Peyer's patch (tissue), 4 donors: ENCODE results near the gene SLC6A17. TPM values are rescaled to one million over a fixed set of nuclear protein-coding genes. Genes with fewer than 3 reads are reported as not detected.

Experiments used
- DNase-seq, 3 donors: peaks; one replicate each; pipeline ENCODE4 v3.0.0-alpha.2; 2017 to 2019
- H3K27ac ChIP-seq, 4 donors: fragments of 200-600 bp; sonication (generic); one replicate each; pipeline ENCODE4 v1.5.1; 2016 to 2019
- H3K27me3 ChIP-seq, 2 donors: fragments of 200-600 bp; sonication (generic); one replicate each; pipeline ENCODE4 v1.5.1; 2019
- H3K36me3 ChIP-seq, 3 donors: fragments of 200-600 bp; sonication (generic); one replicate each; pipeline ENCODE4 v1.5.1; 2016 to 2019
- H3K4me1 ChIP-seq, 4 donors: fragments of 200-600 bp; sonication (generic); one replicate each; pipeline ENCODE4 v1.5.1; 2016 to 2019
- H3K4me3 ChIP-seq, 4 donors: fragments of 200-600 bp; sonication (generic); 1 replicate in 3 of 4; 2 replicates in 1 of 4; pipeline ENCODE4 v1.5.1; 2016 to 2019; ENCODE audit warnings: mild to moderate bottlenecking in 1 of 4
- H3K9me3 ChIP-seq, 4 donors: fragments of 200-600 bp; sonication (generic); one replicate each; pipeline ENCODE4 v1.5.1; 2016 to 2019; ENCODE audit warnings: mild to moderate bottlenecking in 1 of 4
- POLR2A ChIP-seq, 2 donors: fragments of 450-650 bp; IDR thresholded peaks; one replicate each; pipeline ENCODE4 v1.5.1; 2017; ENCODE audit warnings: antibody characterized with exemption in 2 of 2, mild to moderate bottlenecking in 2 of 2, moderate library complexity in 2 of 2
- total RNA-seq, 4 donors: library from RNA; depleted of rRNA; stranded (reverse); fragments of >200 nt; gene quantifications; one replicate each; pipeline ENCODE4 v1.1.0, GENCODE V29; 2016
- TF ChIP-seq, protein P1 (sequence below), 6 experiments: fragments of 450-650 bp in 4 of 6; fragments of 200-600 bp in 2 of 6; sonication (generic) in 1 of 6; IDR thresholded peaks; one replicate each; pipeline ENCODE4 v1.5.1; 2017 to 2019; ENCODE audit warnings: antibody characterized with exemption in 6 of 6, mild to moderate bottlenecking in 3 of 6, moderate library complexity in 1 of 6

SLC6A17 gene
- total RNA-seq, 4 donors from 2014 or later = 0.13 to 0.28 TPM; not detected in 2

DNA sequence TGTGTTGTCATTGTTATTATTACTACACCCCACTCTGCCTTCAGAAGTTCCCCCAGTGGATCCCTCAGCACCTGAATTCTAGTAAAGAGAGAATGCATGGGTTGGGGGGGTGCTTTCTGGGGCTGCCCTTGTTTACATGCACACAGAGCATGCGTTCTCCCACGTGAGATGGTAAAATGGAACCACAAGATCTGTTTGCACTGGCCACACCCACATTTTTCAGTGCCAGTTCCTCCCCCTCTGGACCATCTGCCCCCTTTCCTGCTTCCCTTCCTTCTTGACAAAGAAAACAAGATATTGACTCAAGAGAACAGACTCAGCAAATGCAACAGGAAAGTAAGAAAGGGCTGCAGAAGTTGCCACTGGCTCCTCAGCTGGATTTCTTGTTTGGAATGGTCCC lies 8.9 kb downstream of the SLC6A17 start:
- Histone ChIP-seq H3K27ac (no peak overlapping the region), H3K9me3 (no peaks in the 10 kb centered on the region), H3K4me1 (no peaks in the 10 kb centered on the region), H3K4me3 (no peak overlapping the region), H3K27me3 (no peaks in the 10 kb centered on the region), H3K36me3 (no peaks in the 10 kb centered on the region)
- TF ChIP-seq POLR2A (IDR thresholded peaks at IDR 0.05) = no peak
- TF ChIP-seq, protein P1, sequence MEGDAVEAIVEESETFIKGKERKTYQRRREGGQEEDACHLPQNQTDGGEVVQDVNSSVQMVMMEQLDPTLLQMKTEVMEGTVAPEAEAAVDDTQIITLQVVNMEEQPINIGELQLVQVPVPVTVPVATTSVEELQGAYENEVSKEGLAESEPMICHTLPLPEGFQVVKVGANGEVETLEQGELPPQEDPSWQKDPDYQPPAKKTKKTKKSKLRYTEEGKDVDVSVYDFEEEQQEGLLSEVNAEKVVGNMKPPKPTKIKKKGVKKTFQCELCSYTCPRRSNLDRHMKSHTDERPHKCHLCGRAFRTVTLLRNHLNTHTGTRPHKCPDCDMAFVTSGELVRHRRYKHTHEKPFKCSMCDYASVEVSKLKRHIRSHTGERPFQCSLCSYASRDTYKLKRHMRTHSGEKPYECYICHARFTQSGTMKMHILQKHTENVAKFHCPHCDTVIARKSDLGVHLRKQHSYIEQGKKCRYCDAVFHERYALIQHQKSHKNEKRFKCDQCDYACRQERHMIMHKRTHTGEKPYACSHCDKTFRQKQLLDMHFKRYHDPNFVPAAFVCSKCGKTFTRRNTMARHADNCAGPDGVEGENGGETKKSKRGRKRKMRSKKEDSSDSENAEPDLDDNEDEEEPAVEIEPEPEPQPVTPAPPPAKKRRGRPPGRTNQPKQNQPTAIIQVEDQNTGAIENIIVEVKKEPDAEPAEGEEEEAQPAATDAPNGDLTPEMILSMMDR (IDR thresholded peaks at IDR 0.05) = no peak
- DNase-seq = no peak

GRCh38 chr1:110160538-110161100 lies 10.3 kb downstream of the SLC6A17 start:
- no peaks in the 10 kb centered on the region for H3K9me3 ChIP-seq
- no peaks in the 10 kb centered on the region for H3K36me3 ChIP-seq
- H3K4me1 ChIP-seq = no peaks in the 10 kb centered on the region
- no peak overlapping the region for H3K27ac ChIP-seq
- no peaks in the 10 kb centered on the region for H3K27me3 ChIP-seq
- no peak for TF ChIP-seq POLR2A (IDR thresholded peaks at IDR 0.05)
- TF ChIP-seq, protein P1 (IDR thresholded peaks at IDR 0.05) = no peak
- H3K4me3 ChIP-seq = no peak overlapping the region
- DNase-seq = no peak

DNA sequence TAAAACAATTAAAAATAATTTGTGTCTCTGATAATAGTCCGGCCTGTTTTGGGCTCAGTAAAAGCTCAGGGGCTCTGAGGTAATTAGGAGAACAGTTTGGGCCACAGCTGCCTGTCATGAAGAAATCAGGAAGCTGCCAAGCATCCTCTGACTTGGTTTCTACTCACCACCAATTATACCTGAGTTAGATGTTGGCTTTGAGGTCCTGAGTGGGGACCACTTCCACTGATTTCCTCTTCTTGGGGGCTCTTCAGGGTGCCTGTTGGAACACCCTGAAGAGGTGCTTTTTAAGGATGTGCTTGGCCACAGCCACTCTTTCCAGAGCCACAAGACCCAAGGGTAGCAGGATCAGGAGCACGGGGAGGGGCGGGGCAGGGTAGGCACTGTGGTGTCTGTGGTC lies 10.9 kb downstream of the SLC6A17 start:
- no peak overlapping the region for H3K4me3 ChIP-seq
- H3K27me3 ChIP-seq = no peaks in the 10 kb centered on the region
- H3K36me3 ChIP-seq = no peaks in the 10 kb centered on the region
- H3K27ac ChIP-seq = no peak overlapping the region
- DNase-seq = no peak
- no peaks in the 10 kb centered on the region for H3K9me3 ChIP-seq
- no peaks in the 10 kb centered on the region for H3K4me1 ChIP-seq
- no peak for TF ChIP-seq POLR2A (IDR thresholded peaks at IDR 0.05)
- TF ChIP-seq, protein P1 (IDR thresholded peaks at IDR 0.05) = no peak

DNA sequence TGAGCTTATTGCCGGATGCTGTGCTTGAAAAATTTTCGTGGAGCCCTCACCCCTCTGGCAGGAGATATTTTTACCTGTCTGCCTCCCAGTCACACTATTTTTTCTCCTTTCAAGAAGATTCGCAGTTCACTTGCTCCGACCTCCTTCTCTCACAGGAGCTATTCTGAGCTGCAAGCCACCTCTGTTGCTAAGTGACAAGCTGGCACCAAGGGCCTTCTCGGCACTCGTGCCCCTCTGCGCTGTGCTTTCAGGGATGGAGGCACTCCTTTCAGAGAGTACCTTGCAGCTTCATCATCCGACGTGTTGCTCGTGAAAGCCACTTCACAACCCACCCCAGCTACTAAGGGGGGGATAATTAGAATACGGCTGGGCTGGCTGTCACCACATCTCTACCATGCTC lies 11.6 kb downstream of the SLC6A17 start:
- Histone ChIP-seq H3K36me3 (no peaks in the 10 kb centered on the region), H3K27me3 (no peaks in the 10 kb centered on the region), H3K27ac (no peak overlapping the region), H3K9me3 (no peaks in the 10 kb centered on the region), H3K4me1 (no peaks in the 10 kb centered on the region), H3K4me3 (no peak overlapping the region)
- no peak for TF ChIP-seq POLR2A (IDR thresholded peaks at IDR 0.05)
- TF ChIP-seq, protein P1 (IDR thresholded peaks at IDR 0.05) = no peak
- DNase-seq = no peak

GRCh38 chr1:110163591-110163990 lies 13.3 kb downstream of the SLC6A17 start:
- Histone ChIP-seq H3K4me1 (no peaks in the 10 kb centered on the region), H3K9me3 (no peaks in the 10 kb centered on the region), H3K27me3 (no peaks in the 10 kb centered on the region), H3K27ac (no peak overlapping the region), H3K36me3 (no peaks in the 10 kb centered on the region), H3K4me3 (no peak overlapping the region)
- no peak for DNase-seq
- TF ChIP-seq, protein P1 (IDR thresholded peaks at IDR 0.05) = no peak
- no peak for TF ChIP-seq POLR2A (IDR thresholded peaks at IDR 0.05)
